IMR-90 (cell line): Measurements from ENCODE around the gene ZNF416.

Source experiments
- BHLHE40 ChIP-seq: fragments of 150-350 bp; IDR thresholded peaks from 2 replicates; pipeline ENCODE4 v1.6.1; 2016; ENCODE audit warnings: mild to moderate bottlenecking, low read depth, low read length
- FOS ChIP-seq: fragments of 150-350 bp; IDR thresholded peaks from 2 replicates; pipeline ENCODE4 v1.6.1; 2016; ENCODE audit warnings: low read depth, low read length
- MAFK ChIP-seq: IDR thresholded peaks from 2 replicates; pipeline ENCODE4 v1.6.1; 2012; ENCODE audit warnings: low read depth, low read length, improper control_type of control experiment
- MAZ ChIP-seq: IDR thresholded peaks from 2 replicates; pipeline ENCODE4 v1.6.1; 2012; ENCODE audit warnings: low read depth, mild to moderate bottlenecking, low read length, improper control_type of control experiment, moderate library complexity, borderline replicate concordance
- MXI1 ChIP-seq: IDR thresholded peaks from 2 replicates; pipeline ENCODE4 v1.6.1; 2012; ENCODE audit warnings: low read depth, mild to moderate bottlenecking, low read length, moderate library complexity, borderline replicate concordance
- POLR2A ChIP-seq: IDR thresholded peaks from 2 replicates; pipeline ENCODE4 v1.6.1; 2012; ENCODE audit warnings: mild to moderate bottlenecking, low read depth, low read length
- RAD21 ChIP-seq: IDR thresholded peaks from 2 replicates; pipeline ENCODE4 v1.6.1; 2012; ENCODE audit warnings: low read length, improper control_type of control experiment
- RCOR1 ChIP-seq: IDR thresholded peaks from 2 replicates; pipeline ENCODE4 v1.6.1; 2012; ENCODE audit warnings: mild to moderate bottlenecking, low read length, improper control_type of control experiment; ENCODE audit not compliant: insufficient replicate concordance
- RFX5 ChIP-seq: IDR thresholded peaks from 2 replicates; pipeline ENCODE4 v1.8.0; 2012; ENCODE audit warnings: low read depth, mild to moderate bottlenecking, low read length, moderate library complexity
- SMC3 ChIP-seq: fragments of 150-350 bp; IDR thresholded peaks from 2 replicates; pipeline ENCODE4 v1.6.1; 2016; ENCODE audit warnings: low read depth, mild to moderate bottlenecking, antibody characterized with exemption, low read length, moderate library complexity
- TF ChIP-seq, protein P1 (sequence below): conservative IDR thresholded peaks from 2 replicates; pipeline ENCODE4 v1.5.1; 2012; ENCODE audit warnings: mild to moderate bottlenecking, low read depth, low read length, improper control_type of control experiment
- TF ChIP-seq, protein P2 (sequence below): fragments of 150-350 bp; IDR thresholded peaks from 2 replicates; pipeline ENCODE4 v1.6.1; 2017; ENCODE audit warnings: mild to moderate bottlenecking, antibody characterized with exemption, low read length, low read depth

DNA sequence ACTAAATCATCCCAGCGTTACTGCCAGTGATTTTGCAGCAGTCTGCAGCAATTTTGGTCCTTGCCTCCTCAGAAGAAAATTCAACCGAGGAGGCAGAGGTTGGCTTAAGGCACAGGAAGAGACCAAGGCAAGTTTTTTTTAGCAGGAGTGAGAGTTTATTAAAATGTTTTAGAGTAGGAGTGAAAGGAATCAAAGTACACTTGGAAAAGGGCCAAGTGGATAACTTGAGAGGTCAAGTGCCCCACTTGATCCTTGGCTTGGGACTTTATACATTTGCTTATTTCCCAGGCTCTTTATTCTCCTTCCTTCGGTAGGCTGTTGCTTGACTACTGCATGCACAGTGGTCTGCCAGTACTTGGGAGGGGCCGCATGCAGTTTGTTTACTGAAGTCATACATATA, 32.4 kb upstream of the ZNF416 start:
- TF ChIP-seq, protein P1, sequence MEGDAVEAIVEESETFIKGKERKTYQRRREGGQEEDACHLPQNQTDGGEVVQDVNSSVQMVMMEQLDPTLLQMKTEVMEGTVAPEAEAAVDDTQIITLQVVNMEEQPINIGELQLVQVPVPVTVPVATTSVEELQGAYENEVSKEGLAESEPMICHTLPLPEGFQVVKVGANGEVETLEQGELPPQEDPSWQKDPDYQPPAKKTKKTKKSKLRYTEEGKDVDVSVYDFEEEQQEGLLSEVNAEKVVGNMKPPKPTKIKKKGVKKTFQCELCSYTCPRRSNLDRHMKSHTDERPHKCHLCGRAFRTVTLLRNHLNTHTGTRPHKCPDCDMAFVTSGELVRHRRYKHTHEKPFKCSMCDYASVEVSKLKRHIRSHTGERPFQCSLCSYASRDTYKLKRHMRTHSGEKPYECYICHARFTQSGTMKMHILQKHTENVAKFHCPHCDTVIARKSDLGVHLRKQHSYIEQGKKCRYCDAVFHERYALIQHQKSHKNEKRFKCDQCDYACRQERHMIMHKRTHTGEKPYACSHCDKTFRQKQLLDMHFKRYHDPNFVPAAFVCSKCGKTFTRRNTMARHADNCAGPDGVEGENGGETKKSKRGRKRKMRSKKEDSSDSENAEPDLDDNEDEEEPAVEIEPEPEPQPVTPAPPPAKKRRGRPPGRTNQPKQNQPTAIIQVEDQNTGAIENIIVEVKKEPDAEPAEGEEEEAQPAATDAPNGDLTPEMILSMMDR: no peak
- TF ChIP-seq SMC3 (no peak), POLR2A (no peak), MXI1 (no peak), RFX5 (no peak), RCOR1 (no peak), MAZ (no peak), RAD21 (no peak), MAFK (no peak), BHLHE40 (no peak), FOS (no peak)
- TF ChIP-seq, protein P2, sequence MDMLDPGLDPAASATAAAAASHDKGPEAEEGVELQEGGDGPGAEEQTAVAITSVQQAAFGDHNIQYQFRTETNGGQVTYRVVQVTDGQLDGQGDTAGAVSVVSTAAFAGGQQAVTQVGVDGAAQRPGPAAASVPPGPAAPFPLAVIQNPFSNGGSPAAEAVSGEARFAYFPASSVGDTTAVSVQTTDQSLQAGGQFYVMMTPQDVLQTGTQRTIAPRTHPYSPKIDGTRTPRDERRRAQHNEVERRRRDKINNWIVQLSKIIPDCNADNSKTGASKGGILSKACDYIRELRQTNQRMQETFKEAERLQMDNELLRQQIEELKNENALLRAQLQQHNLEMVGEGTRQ: no peak
